IgD-negative memory B cell (primary cell): ENCODE results near the gene PLEKHF1. TPM values are rescaled to one million over a fixed set of nuclear protein-coding genes. Genes with fewer than 3 reads are reported as not detected.

Source experiments
- polyA plus RNA-seq: library from polyadenylated mRNA; unstranded; fragments of 300-500 nt; fragmentation: Illumina TruSeq; gene quantifications from one replicate; pipeline ENCODE4 v1.2.3, GENCODE V29; 2021

Gene PLEKHF1
- polyA plus RNA-seq, 1 donor from 2014 or later: 10.2 TPM

Other genes starting within 250 kb of the PLEKHF1 start
- gene VSTM2B, start 139.5 kb upstream of the PLEKHF1 start, polyA plus RNA-seq: not detected
- 128 TPM for gene POP4, start 59.2 kb upstream of the PLEKHF1 start, polyA plus RNA-seq
- 17.6 TPM for gene C19orf12, start 49.8 kb downstream of the PLEKHF1 start, polyA plus RNA-seq
- 0.55 TPM for gene CCNE1, start 146.5 kb downstream of the PLEKHF1 start, polyA plus RNA-seq